Neural cell (in vitro differentiated cells): ENCODE data around the gene MAML2. TPM values are rescaled to one million over a fixed set of nuclear protein-coding genes. Genes with fewer than 3 reads are reported as not detected.

Source experiments
- H2AFZ ChIP-seq: fragments of 200-600, 300-800 bp; sonication (generic), shearing (Covaris generic); 2 replicates; pipeline ENCODE4 v1.6.0; 2014; ENCODE audit warnings: low read depth, mild to moderate bottlenecking, antibody characterized with exemption, low read length, moderate library complexity
- H3F3A ChIP-seq: fragments of 200-600 bp; shearing (Covaris generic); 2 replicates; pipeline ENCODE4 v1.6.1; 2016; ENCODE audit warnings: mild to moderate bottlenecking, moderate library complexity, mixed read lengths, antibody characterized with exemption, low read length; ENCODE audit not compliant: insufficient read depth, poor library complexity, severe bottlenecking
- H3K27ac ChIP-seq: fragments of 200-600, 300-800 bp; sonication (generic), shearing (Covaris generic); 2 replicates; pipeline ENCODE4 v1.5.1; 2014; ENCODE audit warnings: mild to moderate bottlenecking, low read length, moderate library complexity
- H3K27me3 ChIP-seq: fragments of 300-800, 200-600 bp; sonication (generic), shearing (Covaris generic); 2 replicates; pipeline ENCODE4 v1.6.0; 2014; ENCODE audit warnings: mild to moderate bottlenecking, low read depth, low read length, moderate library complexity; ENCODE audit not compliant: insufficient read depth
- H3K36me3 ChIP-seq: fragments of 300-800, 200-600 bp; sonication (generic), shearing (Covaris generic); 2 replicates; pipeline ENCODE4 v1.5.1; 2014; ENCODE audit warnings: mild to moderate bottlenecking, antibody characterized with exemption, low read length, moderate library complexity; ENCODE audit not compliant: insufficient read depth
- H3K4me2 ChIP-seq: fragments of 300-800, 200-600 bp; sonication (generic), shearing (Covaris generic); 2 replicates; pipeline ENCODE4 v1.6.0; 2014; ENCODE audit warnings: mild to moderate bottlenecking, low read length
- H3K4me3 ChIP-seq: fragments of 300-800, 200-600 bp; sonication (generic), shearing (Covaris generic); 2 replicates; pipeline ENCODE4 v1.5.1; 2014; ENCODE audit warnings: mild to moderate bottlenecking, low read length, moderate library complexity
- H3K79me2 ChIP-seq: fragments of 200-600 bp; shearing (Covaris generic); replicated peaks from 2 replicates; pipeline ENCODE4 v1.6.0; 2014; ENCODE audit warnings: mild to moderate bottlenecking, low read length, moderate library complexity; ENCODE audit not compliant: insufficient read depth
- H3K9ac ChIP-seq: fragments of 300-800, 200-600 bp; sonication (generic), shearing (Covaris generic); 2 replicates; pipeline ENCODE4 v1.6.1; 2016; ENCODE audit warnings: mild to moderate bottlenecking, low read length, mixed read lengths
- H3K9me2 ChIP-seq: fragments of 200-600 bp; shearing (Covaris generic); 2 replicates; pipeline ENCODE4 v1.6.1; 2016; ENCODE audit warnings: mild to moderate bottlenecking, low read length, mixed read lengths; ENCODE audit not compliant: insufficient read depth
- H3K9me3 ChIP-seq: fragments of 200-600, 300-800 bp; sonication (generic), shearing (Covaris generic); 2 replicates; pipeline ENCODE4 v1.6.1; 2016; ENCODE audit warnings: mild to moderate bottlenecking, mixed run types, low read length, moderate library complexity, mixed read lengths
- H4K20me1 ChIP-seq: fragments of 200-600 bp; shearing (Covaris generic); 2 replicates; pipeline ENCODE4 v1.6.1; 2016; ENCODE audit warnings: mild to moderate bottlenecking, mixed run types; ENCODE audit not compliant: insufficient read depth
- CTCF ChIP-seq: fragments of 450-650 bp; IDR thresholded peaks from 2 replicates; pipeline ENCODE4 v1.5.1; 2014; ENCODE audit warnings: antibody characterized with exemption, mild to moderate bottlenecking, moderate library complexity; ENCODE audit not compliant: poor library complexity, severe bottlenecking
- EP300 ChIP-seq: fragments of 450-650 bp; conservative IDR thresholded peaks from 2 replicates; pipeline ENCODE4 v1.6.1; 2014; ENCODE audit warnings: antibody characterized with exemption, mild to moderate bottlenecking, moderate library complexity; ENCODE audit not compliant: poor library complexity, severe bottlenecking
- EZH2 ChIP-seq: fragments of 200-600, 300-800 bp; shearing (Covaris generic), sonication (generic); IDR thresholded peaks from 2 replicates; pipeline ENCODE4 v1.6.1; 2014; ENCODE audit warnings: antibody characterized with exemption, low read length, borderline replicate concordance, mild to moderate bottlenecking; ENCODE audit not compliant: insufficient read depth, poor library complexity, severe bottlenecking
- MXI1 ChIP-seq: fragments of 450-650 bp; conservative IDR thresholded peaks from 2 replicates; pipeline ENCODE4 v1.6.1; 2014; ENCODE audit warnings: antibody characterized with exemption, mild to moderate bottlenecking; ENCODE audit not compliant: poor library complexity, severe bottlenecking
- POLR2AphosphoS5 ChIP-seq: IDR thresholded peaks from 2 replicates; pipeline ENCODE4 v1.6.1; 2012
- RAD21 ChIP-seq: fragments of 450-650 bp; conservative IDR thresholded peaks from 2 replicates; pipeline ENCODE4 v1.6.1; 2014; ENCODE audit warnings: antibody characterized with exemption, mild to moderate bottlenecking, moderate library complexity
- REST ChIP-seq: IDR thresholded peaks from 2 replicates; pipeline ENCODE4 v1.6.1; 2012; ENCODE audit warnings: borderline replicate concordance
- SMC3 ChIP-seq: fragments of 450-650 bp; conservative IDR thresholded peaks from 2 replicates; pipeline ENCODE4 v1.6.1; 2014; ENCODE audit warnings: antibody characterized with exemption, mild to moderate bottlenecking, moderate library complexity; ENCODE audit not compliant: poor library complexity
- TAF1 ChIP-seq: IDR thresholded peaks from 2 replicates; pipeline ENCODE4 v1.6.1; 2012; ENCODE audit warnings: low read depth
- polyA plus RNA-seq: library from polyadenylated mRNA; depleted of rRNA; stranded (reverse); fragments of >200 nt; gene quantifications from 2 replicates; pipeline ENCODE4 v1.2.3, GENCODE V29; 2014

The MAML2 gene
- polyA plus RNA-seq, 1 donor from 2014 or later = 3.6 TPM

- H3K27ac ChIP-seq = no peak overlapping the region
- no peak overlapping the region for H3K4me2 ChIP-seq
Observed at GRCh38 chr11:96199563-96200025, 143.4 kb downstream of the MAML2 start.

GRCh38 chr11:96197801-96198701 is 144.9 kb downstream of the MAML2 start:
- Histone ChIP-seq H2AFZ (no peak overlapping the region), H3K9me2 (no peaks in the 10 kb centered on the region), H3K79me2 (no peaks in the 10 kb centered on the region), H3F3A (no peaks in the 10 kb centered on the region), H3K27me3 (no peaks in the 10 kb centered on the region), H3K4me3 (no peak overlapping the region), H3K9me3 (no peaks in the 10 kb centered on the region), H3K27ac (no peak overlapping the region), H4K20me1 (no peaks in the 10 kb centered on the region), H3K9ac (no peak overlapping the region), H3K4me2 (no peak overlapping the region), H3K36me3 (no peaks in the 10 kb centered on the region)
- TF ChIP-seq EP300 (no peak), MXI1 (no peak), EZH2 (no peak), REST (no peak), CTCF (no peak), SMC3 (no peak), TAF1 (no peak), POLR2AphosphoS5 (no peak), RAD21 (no peak)

More at GRCh38 chr11:96199563-96200025, 143.4 kb downstream of the MAML2 start:
- Histone ChIP-seq H2AFZ (no peak overlapping the region), H4K20me1 (no peaks in the 10 kb centered on the region), H3F3A (no peaks in the 10 kb centered on the region), H3K27me3 (no peaks in the 10 kb centered on the region), H3K9me3 (no peaks in the 10 kb centered on the region), H3K9me2 (no peaks in the 10 kb centered on the region), H3K9ac (no peak overlapping the region), H3K36me3 (no peaks in the 10 kb centered on the region), H3K4me3 (no peak overlapping the region), H3K79me2 (no peaks in the 10 kb centered on the region)
- no peak for TF ChIP-seq TAF1
- no peak for TF ChIP-seq MXI1
- TF ChIP-seq CTCF = no peak
- TF ChIP-seq RAD21 = no peak
- no peak for TF ChIP-seq EP300
